RPMI7951 (cell line): ENCODE results near the gene ADGRV1. TPM values are rescaled to one million over a fixed set of nuclear protein-coding genes. Genes with fewer than 3 reads are reported as not detected.
"Not testable (repeated sequence)": the region's sequence is repeated elsewhere in the genome, so short reads cannot be mapped to it uniquely, and the experiment has no call there.

Source experiments
- DNase-seq: peaks from one replicate; pipeline ENCODE4 v3.0.0-alpha.2; 2012; ENCODE audit warnings: low read depth
- total RNA-seq: library from RNA; depleted of rRNA; stranded (reverse); fragments of >200 nt; shearing (Covaris generic); gene quantifications from 2 replicates; pipeline ENCODE4 v1.2.3, GENCODE V29; 2014

ADGRV1 gene
- total RNA-seq, 1 experiment from 2014 or later: 0.84 TPM

GRCh38 chr5:90809311-90810056 lies 250.9 kb downstream of the ADGRV1 start:
- DNase-seq: no peak

GRCh38 chr5:90810211-90810610 lies 251.6 kb downstream of the ADGRV1 start:
- no peak for DNase-seq

GRCh38 chr5:90813392-90813791 lies 254.8 kb downstream of the ADGRV1 start:
- DNase-seq: no peak

GRCh38 chr5:90822062-90822461 lies 263.5 kb downstream of the ADGRV1 start:
- not testable (repeated sequence) for DNase-seq

DNA sequence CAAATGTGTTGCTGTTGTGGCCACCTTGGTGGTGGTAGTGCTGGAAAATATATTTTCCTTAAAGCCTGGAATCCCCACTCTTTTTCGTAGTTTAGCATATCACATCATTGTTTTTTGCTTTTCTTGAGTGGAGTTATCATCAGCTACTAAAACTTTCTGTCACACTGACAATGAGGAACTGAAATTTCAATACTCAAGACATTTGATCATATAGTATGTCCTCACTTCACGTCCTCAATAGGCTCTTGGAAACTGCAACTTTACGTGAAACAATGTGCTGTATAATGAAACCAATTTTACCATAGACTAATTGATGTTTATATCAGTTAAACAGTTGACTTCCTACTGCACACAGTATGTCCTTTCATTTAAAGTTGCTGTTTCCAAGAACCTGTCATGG lies 265.8 kb downstream of the ADGRV1 start:
- DNase-seq: no peak

DNA sequence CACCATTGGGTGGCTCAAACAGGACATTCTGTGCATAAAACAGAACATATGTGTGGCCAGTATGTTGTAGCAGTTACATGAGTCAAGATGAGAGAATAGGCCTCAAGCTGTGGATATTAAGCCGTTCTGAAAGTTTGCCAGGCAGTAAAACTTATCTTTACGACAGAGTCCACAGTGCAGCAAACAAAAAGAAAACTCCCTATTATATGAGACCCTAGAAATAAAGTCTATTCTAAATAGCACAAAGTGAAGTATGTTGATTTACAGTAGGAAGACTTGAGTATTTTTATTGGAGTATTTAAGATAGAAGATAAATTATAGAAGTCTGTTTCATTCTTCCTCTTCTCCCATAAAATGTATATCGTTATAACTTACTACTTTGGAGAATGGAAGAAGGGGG lies 271.5 kb downstream of the ADGRV1 start:
- DNase-seq: no peak

DNA sequence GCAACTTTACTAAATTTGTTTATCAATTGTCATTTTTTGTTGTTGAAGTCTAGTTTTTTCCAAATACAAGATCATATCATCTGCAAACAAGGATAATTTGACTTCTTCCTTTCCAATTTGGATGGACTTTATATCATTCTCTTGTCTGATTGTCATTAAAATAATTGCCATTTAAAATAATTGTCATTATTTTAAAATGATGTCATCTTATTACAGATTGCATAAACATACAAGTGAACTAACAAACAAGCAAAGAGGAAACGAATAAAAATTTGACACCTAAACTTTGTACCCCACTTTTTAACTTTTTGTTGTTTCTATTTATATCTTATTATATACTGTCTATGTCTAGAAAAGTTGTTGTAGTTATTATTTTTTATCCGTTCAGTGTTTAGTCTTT lies 275.2 kb downstream of the ADGRV1 start:
- no peak for DNase-seq

GRCh38 chr5:90834711-90835110 lies 276.1 kb downstream of the ADGRV1 start:
- no peak for DNase-seq

DNA sequence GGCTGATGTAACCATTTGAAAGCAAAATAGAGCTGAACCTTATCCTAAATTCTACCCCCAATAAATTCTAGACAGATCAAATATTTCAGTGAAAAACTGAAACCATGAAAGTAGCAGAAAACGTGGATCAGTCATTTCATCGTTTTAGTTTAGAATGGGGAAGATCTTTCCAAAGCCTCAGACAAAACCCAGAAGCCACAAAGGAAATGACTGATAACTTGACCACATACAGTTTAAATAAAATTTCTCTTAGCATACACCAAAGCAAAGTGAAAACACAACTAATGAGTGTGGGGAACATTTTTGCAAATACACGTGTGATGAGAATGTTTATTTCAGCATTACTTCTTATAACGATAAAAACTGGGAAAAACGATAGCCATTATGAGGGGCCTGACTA lies 284.8 kb downstream of the ADGRV1 start:
- DNase-seq: no peak

DNA sequence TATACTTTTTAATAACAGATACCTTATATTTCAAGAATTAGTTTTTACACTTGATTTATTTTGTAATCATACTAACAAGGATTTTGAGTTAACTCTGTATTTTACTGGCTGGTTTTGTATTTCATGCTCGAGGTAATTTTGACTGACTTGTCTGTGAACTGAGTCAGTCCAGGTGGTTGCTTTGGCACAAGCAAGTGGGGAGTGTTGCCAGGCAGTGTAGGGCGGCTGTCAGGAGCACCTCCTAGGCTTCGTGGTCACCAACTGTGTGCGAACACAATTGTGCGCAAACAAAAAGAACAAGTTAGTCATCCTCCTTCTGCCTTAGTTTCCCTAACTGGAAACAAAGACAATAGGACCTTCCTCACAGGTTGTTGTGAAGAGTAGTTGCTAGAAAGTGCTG lies 286.3 kb downstream of the ADGRV1 start:
- no peak for DNase-seq

GRCh38 chr5:90845723-90846554 lies 287.3 kb downstream of the ADGRV1 start:
- DNase-seq: no peak

DNA sequence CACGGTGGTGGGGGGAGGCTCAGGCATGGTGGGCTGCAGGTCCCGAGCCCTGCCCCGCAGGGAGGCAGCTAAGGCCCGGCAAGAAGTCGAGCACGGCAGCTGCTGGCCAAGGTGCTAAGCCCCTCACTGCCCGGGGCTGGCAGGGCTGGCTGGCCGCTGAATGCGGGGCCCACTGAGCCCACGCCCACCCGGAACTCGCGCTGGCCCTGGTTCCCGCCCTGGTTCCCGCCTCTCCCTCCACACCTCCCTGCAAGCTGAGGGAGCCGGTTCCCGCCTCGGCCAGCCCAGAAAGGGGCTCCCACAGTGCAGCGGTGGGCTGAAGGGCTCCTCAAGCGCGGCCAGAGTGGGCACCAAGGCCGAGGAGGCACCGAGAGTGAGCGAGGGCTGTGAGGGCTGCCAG lies 289.0 kb downstream of the ADGRV1 start:
- DNase-seq: not testable (repeated sequence)

DNA sequence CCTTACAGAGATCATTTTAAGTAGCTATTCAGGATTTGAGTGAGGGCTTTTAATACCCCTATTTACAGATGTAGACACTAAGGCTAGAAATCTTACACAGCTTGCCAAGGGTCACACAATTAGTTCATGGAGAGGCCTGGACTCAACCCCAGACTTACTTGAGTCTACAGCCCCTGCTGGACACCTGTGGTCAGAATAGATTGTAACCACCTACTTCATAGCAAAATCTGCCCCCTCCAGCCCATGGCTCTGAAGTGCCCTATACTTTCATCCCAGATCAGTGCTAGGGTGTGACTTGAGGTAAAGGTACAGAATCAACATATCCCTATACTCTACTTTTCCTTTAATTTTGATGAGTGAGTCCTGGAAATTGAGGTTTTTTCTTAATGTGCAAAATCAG lies 291.3 kb downstream of the ADGRV1 start:
- no peak for DNase-seq

DNA sequence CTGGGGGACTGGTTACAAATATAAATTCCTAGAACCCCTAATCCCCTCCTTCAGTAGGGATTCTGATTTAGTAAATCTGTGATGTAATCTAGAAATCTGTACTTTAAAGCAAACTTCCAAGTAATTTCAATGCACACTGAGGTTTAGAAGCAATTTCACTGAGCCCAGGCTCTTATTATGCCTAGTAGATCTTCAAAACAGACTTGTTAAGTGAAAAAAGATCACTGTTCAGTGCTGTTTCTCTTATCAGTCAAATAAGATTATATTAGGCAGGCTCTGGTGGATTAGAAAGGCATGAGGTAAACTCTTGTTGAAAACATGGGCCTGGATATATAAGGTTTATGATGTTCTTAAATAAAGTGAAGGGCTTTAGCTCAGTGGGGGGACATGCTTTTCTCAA lies 293.9 kb downstream of the ADGRV1 start:
- DNase-seq: no peak

DNA sequence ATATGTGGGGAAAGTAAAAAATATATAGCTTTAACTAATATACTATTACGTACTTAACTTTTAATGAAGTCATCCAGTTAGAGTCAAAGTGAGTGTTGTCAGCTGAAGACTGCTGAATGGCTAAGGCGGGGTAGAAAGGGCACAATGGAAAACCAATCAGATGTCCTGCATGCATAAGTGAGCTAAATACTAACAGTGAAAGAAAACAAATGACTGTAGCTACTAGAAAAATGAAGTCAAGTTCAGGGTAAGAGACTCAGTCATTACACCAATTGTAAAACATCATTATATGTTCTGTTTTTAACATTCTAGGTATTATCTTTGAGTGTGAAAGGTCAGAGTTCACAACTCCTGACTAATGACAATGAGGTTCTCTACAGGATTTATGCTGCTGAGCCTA lies 295.2 kb downstream of the ADGRV1 start:
- DNase-seq: no peak

GRCh38 chr5:90854169-90854568 lies 295.6 kb downstream of the ADGRV1 start:
- DNase-seq: no peak

DNA sequence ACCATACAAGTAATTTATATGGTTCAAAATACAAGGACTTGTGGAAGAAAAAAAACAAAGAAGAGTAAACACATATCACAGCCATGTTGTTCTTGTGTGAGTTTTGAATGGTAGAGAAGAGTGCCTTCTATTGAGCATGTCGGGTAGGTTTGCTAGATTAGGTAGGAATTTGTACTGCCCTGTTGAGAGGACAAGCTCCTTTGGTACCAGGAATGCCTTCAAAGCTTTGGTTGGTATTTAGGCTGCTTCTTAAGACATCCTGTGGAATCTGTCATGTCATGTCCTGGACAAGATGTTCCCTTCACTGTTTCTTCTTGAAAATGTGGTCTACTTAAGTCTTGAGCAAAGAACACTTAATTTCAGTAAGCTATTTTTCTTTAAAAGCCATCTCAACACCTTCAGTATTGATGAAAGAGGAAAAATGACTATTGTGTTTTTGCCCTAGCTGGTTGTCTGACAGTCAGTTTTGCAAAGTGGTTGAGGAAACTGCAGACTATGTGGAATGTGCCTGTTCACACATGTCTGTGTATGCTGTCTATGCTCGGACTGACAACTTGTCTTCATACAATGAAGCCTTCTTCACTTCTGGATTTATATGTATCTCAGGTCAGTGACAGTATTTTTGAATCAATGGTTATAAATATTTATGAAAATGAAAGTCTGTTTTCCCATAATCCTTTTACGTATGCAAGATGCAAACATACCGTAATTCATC lies 296.9 kb downstream of the ADGRV1 start:
- DNase-seq: no peak

DNA sequence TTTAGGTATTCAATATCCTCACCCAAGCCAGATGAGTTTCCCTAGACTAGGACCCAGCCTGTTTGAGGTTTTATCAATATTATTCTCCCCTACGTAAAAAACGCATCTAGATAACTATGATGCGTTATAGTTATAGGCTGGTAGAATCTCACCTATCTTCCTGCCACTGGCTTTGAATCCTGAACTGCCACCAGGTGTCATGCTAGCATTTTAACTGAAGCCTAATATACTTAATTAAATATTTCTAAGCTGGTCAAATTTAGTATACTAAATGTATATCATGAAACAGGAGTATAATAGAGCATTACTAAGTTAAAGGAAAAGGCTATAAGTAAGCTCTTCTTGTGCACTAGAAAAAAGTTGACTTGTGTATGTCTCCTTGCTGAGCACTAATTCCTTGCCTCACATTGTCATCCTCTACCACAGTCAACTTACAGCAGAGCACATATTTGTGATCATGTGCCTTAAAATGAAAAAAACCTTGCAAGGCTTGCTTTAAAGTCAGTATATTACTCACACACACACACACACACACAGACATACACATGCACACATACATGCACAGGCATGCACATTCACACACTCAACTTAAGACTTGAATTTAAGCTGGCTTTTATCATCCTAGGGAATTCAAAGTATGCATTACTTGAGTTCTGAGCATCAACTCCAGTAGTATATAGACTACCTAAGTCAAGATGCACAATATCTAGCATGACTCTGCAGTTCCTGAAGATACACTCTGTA lies 303.4 kb downstream of the ADGRV1 start:
- DNase-seq: no peak

DNA sequence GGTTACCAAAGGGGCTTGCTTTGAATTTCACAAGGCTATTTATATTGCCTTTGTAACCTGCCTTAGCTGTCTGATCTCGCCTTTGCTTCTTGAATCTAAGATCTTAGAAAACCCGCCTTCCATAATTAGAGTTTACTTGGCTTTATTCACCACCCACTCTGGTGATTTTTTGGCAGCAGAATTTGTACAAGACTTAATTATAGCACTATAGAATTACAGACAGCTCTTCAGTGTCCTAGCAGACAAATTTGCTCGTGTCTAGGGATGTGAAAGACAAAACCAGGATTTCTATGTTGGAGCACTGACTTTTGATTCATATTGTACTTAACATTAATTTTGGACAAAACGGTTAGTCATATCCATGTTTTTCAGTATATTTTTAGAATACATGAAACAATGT lies 306.6 kb downstream of the ADGRV1 start:
- no peak for DNase-seq

- peak; percentile 24 for DNase-seq
These were observed 307.7 kb downstream of the ADGRV1 start for GRCh38 chr5:90866333-90866732.

DNA sequence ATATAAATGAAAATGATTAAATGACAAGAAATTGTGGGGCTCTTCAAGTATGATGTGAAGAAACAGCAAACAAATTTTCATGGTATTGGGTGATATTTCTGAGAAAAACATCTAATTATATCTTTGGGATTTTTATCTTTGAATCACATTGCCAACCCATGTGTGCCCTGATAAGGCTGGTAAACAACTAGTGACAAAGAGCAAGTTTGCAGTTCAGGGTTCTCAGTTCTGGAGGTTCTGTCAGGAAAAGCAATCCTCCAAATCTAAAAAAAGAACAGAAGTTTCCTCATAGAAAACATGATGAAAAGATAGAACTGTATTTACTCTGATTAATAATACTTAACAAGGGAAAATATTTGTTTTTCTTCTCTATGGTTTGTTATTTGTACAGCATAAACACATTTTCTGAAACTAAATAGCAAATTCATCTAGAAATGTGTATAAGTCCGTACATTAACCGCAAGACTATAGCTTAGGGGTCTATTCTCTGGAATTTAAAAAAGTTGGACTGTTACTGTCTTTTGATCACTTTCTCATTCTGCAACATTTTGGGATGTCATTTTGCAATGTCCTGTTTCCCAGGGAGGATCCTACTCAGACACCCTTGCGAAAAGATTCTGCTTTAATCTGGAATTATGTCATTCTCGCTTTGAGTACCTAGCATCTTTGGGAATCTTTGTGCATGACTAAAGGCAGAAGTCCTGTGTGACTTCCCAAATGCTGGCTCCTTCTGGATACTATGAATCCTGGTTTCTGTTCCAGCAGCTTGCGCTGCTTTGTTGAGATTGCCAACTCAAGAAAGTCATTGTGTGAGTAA lies 308.5 kb downstream of the ADGRV1 start:
- no peak for DNase-seq
